Measurements from ENCODE around the gene ZBTB7C.

DNA sequence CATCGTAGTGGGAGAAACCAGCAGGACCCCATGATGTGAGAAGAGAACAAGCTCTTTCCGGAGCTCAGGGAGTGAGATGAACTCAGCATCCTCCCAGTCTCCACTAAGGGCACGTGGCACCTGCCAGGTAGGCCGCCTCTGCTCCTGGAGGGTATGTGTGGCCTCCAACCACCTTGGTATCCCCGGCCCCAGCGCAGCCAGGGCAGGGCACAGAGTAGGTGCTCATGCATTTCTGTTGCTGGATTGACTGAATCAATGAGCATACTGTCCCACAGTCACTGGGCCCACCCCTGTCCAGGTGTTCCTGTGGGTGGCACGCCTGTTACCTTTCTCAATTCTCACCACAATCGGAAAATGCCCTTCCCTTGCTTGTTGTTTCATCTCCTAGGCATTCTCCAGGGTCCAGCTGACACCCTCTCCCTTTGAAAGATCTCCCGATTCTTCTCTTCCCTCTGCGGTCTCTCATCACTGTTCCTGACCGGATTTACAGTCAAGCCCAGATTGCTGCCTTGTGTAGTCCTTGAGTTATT is 340.2 kb downstream of the ZBTB7C start:
- no peak for TF ChIP-seq CTCF (conservative IDR thresholded peaks at IDR 0.05 in 1 of 2, IDR thresholded peaks at IDR 0.05 in 1 of 2; ENCODE audit: extremely low read depth in 1 of 2, insufficient read depth in 1 of 2, low read depth in 1 of 2, low read length in 2 of 2)
- TF ChIP-seq EZH2 (IDR thresholded peaks at IDR 0.05; ENCODE audit: borderline replicate concordance, low read length), result no peak

Measured in mammary epithelial cell (primary cell).